AG09319 (cell line): Measurements from ENCODE around the gene BSN.
"Not testable (repeated sequence)": the region's sequence is repeated elsewhere in the genome, so short reads cannot be mapped to it uniquely, and the experiment has no call there.

Experiments
- DNase-seq: peaks from one replicate; pipeline ENCODE4 v3.0.0-alpha.2; 2010; ENCODE audit warnings: low read depth; ENCODE audit errors: extremely low read depth
- TF ChIP-seq, protein P1 (sequence below): IDR thresholded peaks from 2 replicates; pipeline ENCODE4 v1.5.1; 2011; ENCODE audit warnings: low read depth, mild to moderate bottlenecking, inconsistent platforms, low read length, moderate library complexity

BSN gene

DNA sequence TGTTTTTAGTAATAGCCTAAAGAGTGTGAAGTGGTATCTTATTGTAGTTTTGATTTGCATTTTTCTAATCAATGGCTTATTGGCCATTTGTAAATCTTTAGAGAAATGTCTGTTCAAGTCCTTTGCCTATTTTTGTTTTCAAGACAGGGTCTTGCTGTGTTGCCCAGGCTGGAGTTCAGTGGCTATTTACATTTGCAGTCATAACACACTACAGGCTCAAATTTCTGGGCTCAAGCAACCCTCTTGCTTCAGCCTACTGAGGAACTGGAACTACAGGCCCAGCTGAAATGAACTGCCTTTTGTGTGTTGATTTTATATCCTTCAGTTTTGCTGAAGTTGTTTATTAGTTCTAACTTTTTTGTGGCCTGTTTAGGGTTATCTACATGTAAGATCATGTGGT, 27.9 kb downstream of the BSN start:
- TF ChIP-seq, protein P1, sequence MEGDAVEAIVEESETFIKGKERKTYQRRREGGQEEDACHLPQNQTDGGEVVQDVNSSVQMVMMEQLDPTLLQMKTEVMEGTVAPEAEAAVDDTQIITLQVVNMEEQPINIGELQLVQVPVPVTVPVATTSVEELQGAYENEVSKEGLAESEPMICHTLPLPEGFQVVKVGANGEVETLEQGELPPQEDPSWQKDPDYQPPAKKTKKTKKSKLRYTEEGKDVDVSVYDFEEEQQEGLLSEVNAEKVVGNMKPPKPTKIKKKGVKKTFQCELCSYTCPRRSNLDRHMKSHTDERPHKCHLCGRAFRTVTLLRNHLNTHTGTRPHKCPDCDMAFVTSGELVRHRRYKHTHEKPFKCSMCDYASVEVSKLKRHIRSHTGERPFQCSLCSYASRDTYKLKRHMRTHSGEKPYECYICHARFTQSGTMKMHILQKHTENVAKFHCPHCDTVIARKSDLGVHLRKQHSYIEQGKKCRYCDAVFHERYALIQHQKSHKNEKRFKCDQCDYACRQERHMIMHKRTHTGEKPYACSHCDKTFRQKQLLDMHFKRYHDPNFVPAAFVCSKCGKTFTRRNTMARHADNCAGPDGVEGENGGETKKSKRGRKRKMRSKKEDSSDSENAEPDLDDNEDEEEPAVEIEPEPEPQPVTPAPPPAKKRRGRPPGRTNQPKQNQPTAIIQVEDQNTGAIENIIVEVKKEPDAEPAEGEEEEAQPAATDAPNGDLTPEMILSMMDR = no peak
- DNase-seq = no peak

DNA sequence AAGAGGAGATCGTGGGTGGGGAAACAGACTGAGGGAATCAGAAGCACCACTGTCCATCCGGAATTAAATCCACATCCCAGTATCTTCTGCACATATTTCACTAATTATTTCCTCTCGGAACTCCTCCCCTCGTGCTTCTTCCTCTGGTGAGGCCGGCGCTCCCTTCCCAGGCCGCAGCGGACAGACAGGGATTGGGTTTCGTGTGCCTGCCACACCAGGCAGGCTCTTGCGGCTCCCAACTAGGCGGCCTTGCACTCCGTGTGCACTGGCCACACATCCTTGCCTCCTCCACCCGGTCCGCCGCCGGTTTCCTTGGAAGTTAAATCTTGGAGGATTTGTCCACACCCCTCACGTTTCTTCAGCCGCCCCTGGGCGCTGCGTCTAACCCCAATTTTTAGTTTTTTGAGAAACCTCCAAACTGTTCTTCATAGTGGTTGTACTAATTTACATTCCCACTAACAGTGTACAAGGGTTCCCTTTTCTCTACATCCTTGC, 31.0 kb downstream of the BSN start:
- DNase-seq = not testable (repeated sequence)

DNA sequence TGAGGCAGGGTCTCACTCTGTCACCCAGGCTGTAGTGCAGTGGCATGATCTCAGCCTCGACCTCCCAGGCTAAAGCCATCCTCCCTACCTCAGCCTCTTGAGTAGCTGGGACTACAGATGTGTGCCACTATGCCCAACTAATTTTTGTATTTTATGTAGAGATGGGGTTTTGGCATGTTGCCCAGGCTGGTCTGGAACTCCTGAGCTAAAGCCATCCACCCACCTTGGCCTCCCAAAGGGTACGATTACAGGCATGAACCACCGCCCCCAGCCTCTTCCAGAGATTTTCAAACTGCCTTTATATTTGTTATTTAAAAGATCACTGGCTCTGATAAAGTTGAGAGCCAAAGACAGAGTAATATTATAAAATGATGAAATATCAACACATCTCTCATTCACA, 37.3 kb downstream of the BSN start:
- TF ChIP-seq, protein P1 = no peak
- no peak for DNase-seq

DNA sequence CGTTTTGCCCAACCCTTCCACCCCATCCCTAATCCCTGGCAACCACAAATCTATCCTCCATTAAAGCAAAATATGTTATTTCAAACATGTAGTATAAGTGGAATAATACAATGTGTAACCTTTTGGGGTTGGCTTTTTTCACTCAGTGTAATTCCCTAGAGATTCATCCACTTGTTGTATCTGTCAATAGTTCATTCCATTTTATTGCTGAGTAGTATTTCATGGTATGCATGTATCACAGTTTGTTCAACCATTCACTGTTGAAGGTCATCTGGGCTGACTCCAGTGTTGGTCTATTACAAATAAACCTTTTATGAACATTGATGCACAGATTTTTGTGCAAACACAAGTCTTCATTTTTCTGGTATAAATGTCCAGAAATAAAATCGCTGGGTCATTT, 38.8 kb downstream of the BSN start:
- DNase-seq = no peak
- TF ChIP-seq, protein P1 = no peak

DNA sequence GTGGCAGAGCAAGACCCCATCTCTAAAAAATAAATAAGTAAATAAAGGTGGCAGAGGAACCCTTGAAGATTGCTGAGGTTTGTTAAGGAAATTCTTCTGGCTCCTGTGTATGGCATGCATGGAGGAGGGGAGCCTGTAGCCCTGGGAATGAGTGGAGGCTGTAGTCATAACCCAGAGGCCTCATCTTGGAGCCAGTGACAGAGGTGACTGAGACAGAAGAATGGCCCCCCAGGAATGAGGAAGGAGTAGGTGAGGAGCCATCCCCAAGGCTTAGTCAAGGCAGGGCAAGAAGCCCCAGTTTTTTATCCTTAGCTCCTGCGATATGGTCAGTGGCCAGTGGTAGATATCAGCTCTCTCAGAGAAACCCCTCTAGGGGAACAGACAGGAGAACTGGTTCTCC, 46.5 kb downstream of the BSN start:
- TF ChIP-seq, protein P1 = no peak
- no peak for DNase-seq

DNA sequence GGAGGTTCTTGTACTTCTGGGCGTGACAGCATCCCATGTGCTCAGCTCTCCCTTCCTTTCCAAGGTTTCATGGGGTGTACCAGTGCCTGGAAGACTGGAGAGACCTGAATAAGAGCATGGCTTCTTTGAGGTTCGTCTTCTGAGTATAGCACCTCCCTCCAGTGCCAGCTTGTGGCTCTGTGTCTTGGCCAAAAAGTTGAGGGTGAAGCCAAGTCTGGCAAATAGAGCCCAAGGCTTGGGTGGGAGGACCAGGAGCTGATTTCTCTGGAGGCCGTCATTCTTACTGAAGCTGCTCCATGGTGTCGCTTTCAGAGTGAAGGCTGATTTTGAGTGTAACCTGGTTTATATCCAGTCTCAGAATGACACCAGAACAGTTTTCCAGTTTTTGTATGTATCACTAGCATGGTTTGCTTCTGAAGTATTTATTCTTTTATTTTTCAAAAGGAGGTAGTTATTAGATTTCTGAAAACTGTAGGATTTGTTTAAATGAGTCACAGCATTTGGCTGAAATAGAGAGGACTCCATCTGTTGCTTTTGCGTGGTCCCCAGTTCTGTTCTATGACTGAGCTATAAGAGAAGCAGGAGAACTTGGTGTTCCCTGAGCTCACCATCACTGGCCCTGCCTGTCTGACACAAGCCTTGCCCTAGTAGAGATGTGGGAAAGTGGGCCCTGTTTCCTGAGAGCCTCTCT, 47.2 kb downstream of the BSN start:
- TF ChIP-seq, protein P1 = no peak
- DNase-seq = no peak

DNA sequence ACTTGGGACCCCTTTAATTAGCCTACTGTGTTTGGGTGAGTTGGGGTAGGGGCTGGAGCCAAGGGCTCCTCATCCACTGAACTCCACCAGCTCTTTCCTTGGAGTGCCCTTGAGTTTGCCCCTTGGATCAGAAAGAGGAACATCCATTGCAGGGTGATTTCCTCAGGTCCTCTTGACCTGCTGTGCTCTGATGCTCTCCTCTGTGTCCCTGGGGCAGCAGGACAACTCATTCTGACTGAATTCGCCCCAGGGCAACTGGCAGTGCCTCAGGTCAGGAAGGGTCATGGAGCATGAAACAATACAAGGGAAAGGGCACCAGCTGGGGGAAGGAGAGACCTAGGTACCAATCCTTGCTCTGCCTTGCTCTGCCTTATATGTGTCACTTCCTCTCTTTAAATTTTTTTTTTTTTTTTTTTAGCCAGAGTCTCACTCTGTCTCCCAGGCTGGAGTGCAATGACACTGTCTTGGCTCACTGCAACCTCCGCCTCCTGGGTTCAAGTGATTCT, 47.8 kb downstream of the BSN start:
- no peak for DNase-seq
- TF ChIP-seq, protein P1 = no peak

DNA sequence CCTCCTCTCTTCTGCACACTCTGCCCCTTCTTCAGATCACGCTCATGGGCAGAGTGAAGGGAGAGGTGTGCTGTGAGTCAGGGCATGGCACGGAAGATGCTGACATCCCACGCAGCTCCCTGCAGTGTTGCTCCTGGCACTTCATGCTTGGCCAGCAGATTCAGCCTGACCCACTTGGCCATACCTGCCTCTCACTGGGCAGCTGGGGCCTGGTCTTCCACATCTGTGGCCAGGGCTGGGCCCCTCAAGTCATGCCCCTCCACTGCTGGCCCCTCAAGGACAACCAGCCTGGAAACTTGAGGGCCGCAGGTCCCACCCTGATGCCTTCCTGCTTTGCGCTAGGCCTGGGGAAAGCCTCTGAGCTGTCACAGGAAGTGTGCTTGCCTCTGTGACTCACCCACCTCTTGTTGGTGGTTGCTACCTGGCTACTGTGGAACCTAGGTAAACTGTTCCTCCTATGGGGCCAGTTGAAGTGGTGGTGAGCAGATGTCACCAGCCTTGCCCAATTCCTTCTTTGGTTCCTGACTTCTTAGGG, 48.7 kb downstream of the BSN start:
- DNase-seq = no peak
- TF ChIP-seq, protein P1 = no peak
